CD4-positive, alpha-beta T cell (primary cell): ENCODE measurements around the gene CEPT1. TPM values are rescaled to one million over a fixed set of nuclear protein-coding genes. Genes with fewer than 3 reads are reported as not detected.

Source experiments
- ATAC-seq: fragments of 200-7000 bp; cut with Tn5 transposase; one replicate; pipeline ENCODE4 v1.10.0; 2022; ENCODE audit warnings: mild to moderate bottlenecking; ENCODE audit not compliant: poor library complexity
- CTCF ChIA-PET: fragments of 350-600 bp; sonication (Branson Sonifier 250); formaldehyde crosslinking; loops from one replicate; lab custom pipeline; 2021; ENCODE audit warnings: antibody characterized with exemption, inconsistent platforms; lab: Charles Lee
- POLR2A ChIA-PET: fragments of 350-600 bp; sonication (Branson Sonifier 250); formaldehyde crosslinking; loops from one replicate; lab custom pipeline; 2021; ENCODE audit warnings: antibody characterized with exemption, inconsistent platforms; lab: Charles Lee
- DNase-seq, 14 experiments: peaks; one replicate each; pipeline ENCODE4 v3.0.0-alpha.2; 2013 to 2020; ENCODE audit warnings: mixed read lengths in 2 of 14
- H3K27ac ChIP-seq, 2 donors: one replicate each; pipeline versions ENCODE4 v1.5.1 to v1.7.0; 2013; ENCODE audit warnings: low read length in 2 of 2, low read depth in 1 of 2, mild to moderate bottlenecking in 1 of 2
- H3K27me3 ChIP-seq, 2 experiments: 1 replicate in 1 of 2; 2 replicates in 1 of 2; pipeline versions ENCODE4 v1.6.1 to v1.7.0; 2013; ENCODE audit warnings: low read length in 2 of 2, control low read depth in 1 of 2, mild to moderate bottlenecking in 1 of 2, moderate library complexity in 1 of 2; ENCODE audit not compliant: insufficient read depth in 2 of 2, control insufficient read depth in 1 of 2
- H3K36me3 ChIP-seq: one replicate; pipeline ENCODE4 v1.6.1; 2013; ENCODE audit warnings: low read length, control low read depth; ENCODE audit not compliant: insufficient read depth
- H3K4me1 ChIP-seq: one replicate; pipeline ENCODE4 v1.6.1; 2013; ENCODE audit warnings: low read length, control low read depth; ENCODE audit not compliant: insufficient read depth
- H3K4me3 ChIP-seq: one replicate; pipeline ENCODE4 v1.5.1; 2013; ENCODE audit warnings: mild to moderate bottlenecking, low read length, moderate library complexity
- H3K9me3 ChIP-seq, 2 experiments: 1 replicate in 1 of 2; 2 replicates in 1 of 2; pipeline versions ENCODE4 v1.6.1 to v1.7.0; 2013; ENCODE audit warnings: low read length in 2 of 2, mild to moderate bottlenecking in 2 of 2, control low read depth in 1 of 2, moderate library complexity in 1 of 2; ENCODE audit not compliant: control insufficient read depth in 1 of 2, insufficient read depth in 1 of 2
- H3K27ac Mint-ChIP-seq: one replicate; pipeline ENCODE4 v1.8.0; 2020; ENCODE audit warnings: mixed read lengths
- H3K27me3 Mint-ChIP-seq: one replicate; pipeline ENCODE4 v1.8.0; 2021; ENCODE audit warnings: mixed read lengths
- H3K36me3 Mint-ChIP-seq: one replicate; pipeline ENCODE4 v1.8.0; 2021; ENCODE audit warnings: low read depth, mixed read lengths
- H3K4me1 Mint-ChIP-seq: one replicate; pipeline ENCODE4 v1.8.0; 2021; ENCODE audit warnings: low read depth, mixed read lengths
- H3K4me3 Mint-ChIP-seq: one replicate; pipeline ENCODE4 v1.8.0; 2020; ENCODE audit warnings: mild to moderate bottlenecking, mixed read lengths
- H3K9me3 Mint-ChIP-seq: one replicate; pipeline ENCODE4 v1.8.0; 2020; ENCODE audit warnings: mixed read lengths
- CTCF ChIP-seq: fragments of 200-600 bp; IDR thresholded peaks from one replicate; pipeline ENCODE4 v1.8.0; 2022; ENCODE audit warnings: antibody characterized with exemption, mild to moderate bottlenecking
- intact Hi-C, 2 experiments: fragments of 100-400 bp; cut with DNase I in 1 of 2; cut with micrococcal nuclease in 1 of 2; formaldehyde crosslinking; loops; one replicate each; pipeline versions ENCODE4 v1.15.1 to v1.9.0; 2023 to 2025; cut with DNase I, micrococcal nuclease
- total RNA-seq, 174 experiments: library from RNA in 2 of 174; stranded (reverse) in 2 of 174; gene quantifications; one replicate each; pipeline ENCODE4 v1.2.3 and lab custom pipeline; 2021 to 2026

CEPT1 gene
- total RNA-seq, 2 experiments from 2014 or later = 25.0 to 27.2 TPM

DNA sequence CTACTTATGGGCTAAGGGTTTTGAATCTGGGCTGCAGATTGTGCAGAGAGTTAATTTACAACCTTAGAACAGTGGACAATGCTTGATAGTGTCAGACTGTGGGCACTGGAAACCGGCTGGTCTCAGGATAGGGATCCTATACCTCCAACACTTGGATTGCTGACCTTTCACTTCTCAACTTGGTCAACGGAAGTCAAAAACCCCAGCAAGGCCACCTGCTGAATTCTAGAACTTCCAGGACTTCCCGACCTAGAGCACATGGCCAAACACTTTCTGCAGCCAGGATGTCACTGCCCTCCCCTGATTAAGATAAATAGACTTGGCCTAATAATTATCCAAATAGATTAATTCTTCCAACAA lies 60.8 kb downstream of the CEPT1 start:
- H3K4me3 ChIP-seq = peak overlapping the region; percentile 79
- Mint-ChIP-seq H3K27ac (peak overlapping the region; percentile 90), H3K36me3 (peaks cover 63% of the 10 kb centered on the region), H3K27me3 (no peaks in the 10 kb centered on the region), H3K9me3 (no peaks in the 10 kb centered on the region), H3K4me1 (peaks cover 81% of the 10 kb centered on the region), H3K4me3 (peak overlapping the region; percentile 99)
- H3K9me3 ChIP-seq = no peaks in the 10 kb centered on the region
- DNase-seq = no peak
- peaks cover 34% of the 10 kb centered on the region for H3K36me3 ChIP-seq
- ATAC-seq = no peak
- POLR2A ChIA-PET = interaction anchor here (1.0 to 15.0 kb wide), 6 partner anchors 9 to 61 kb away, joined by 3 to 756 read pairs (median 10); partner anchors contain the start of genes CEPT1, CHI3L2 and DRAM2
- TF ChIP-seq CTCF = no peak
- intact Hi-C loops = loop anchor here (1.0 to 10.0 kb wide), 3 partner anchors 16 to 576 kb away; no protein-coding TSS in a partner anchor
- H3K4me1 ChIP-seq = peaks cover 79% of the 10 kb centered on the region
- peak overlapping the region; percentile 70 to 97 for H3K27ac ChIP-seq
- CTCF ChIA-PET = interaction anchor here (1.5 to 8.1 kb wide), 2 partner anchors 18 to 133 kb away, joined by 3 to 135 read pairs; no protein-coding TSS in a partner anchor
- no peaks in the 10 kb centered on the region for H3K27me3 ChIP-seq

DNA sequence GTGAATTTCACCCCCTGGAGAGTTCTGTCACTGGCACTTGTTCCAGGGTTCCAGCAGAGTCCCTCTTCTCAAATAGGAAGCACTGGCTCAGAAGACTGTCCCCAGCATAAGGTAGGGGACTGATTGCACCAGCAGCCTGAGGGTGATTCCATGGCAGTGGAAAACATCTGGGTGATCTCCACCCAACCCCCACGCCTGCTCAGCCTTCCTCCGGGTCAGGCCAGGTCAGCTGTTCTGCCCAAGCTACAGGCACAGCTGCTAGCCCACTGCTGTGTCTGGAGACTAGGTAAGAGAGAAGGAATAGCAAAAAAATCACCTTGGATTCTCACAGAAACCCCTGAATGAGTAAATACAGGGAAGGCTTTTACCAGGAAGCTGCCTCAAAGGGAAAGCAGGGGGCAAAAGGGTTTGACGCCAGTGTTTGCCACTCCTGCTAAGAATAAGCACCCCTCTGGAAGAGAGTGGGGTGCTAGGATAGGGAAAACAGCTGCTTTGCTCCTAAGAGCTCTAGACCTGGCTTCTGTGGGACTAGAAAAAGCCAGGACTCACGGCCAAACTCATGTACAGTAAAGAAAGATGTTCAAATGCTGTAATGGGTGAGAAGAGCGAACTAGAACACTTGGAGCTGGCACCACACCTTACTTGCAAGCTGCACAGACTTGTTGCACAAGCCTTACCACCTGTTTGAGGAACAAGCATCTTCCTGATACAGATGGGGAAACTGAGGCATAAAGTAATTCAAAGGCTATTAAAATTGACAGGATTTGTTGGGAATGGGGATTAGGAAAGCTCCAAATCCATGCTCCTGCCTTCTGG lies 61.5 kb downstream of the CEPT1 start:
- DNase-seq = peak in 1 of 14 experiments; percentile 32
- H3K27ac ChIP-seq = peak overlapping the region; percentile 70 to 97
- intact Hi-C loops = loop anchor here in 1 of 2 experiments (2.0 to 10.0 kb wide), 3 partner anchors 21 to 577 kb away; no protein-coding TSS in a partner anchor
- peaks cover 81% of the 10 kb centered on the region for H3K4me1 Mint-ChIP-seq
- peak overlapping the region; percentile 99 for H3K4me3 Mint-ChIP-seq
- peak overlapping the region; percentile 90 for H3K27ac Mint-ChIP-seq
- ATAC-seq = no peak
- H3K27me3 Mint-ChIP-seq = no peaks in the 10 kb centered on the region
- H3K4me1 ChIP-seq = peaks cover 72% of the 10 kb centered on the region
- H3K9me3 ChIP-seq = no peaks in the 10 kb centered on the region
- no peak for TF ChIP-seq CTCF
- peaks cover 27% of the 10 kb centered on the region for H3K36me3 ChIP-seq
- H3K36me3 Mint-ChIP-seq = peaks cover 56% of the 10 kb centered on the region
- POLR2A ChIA-PET = interaction anchor here (1.0 to 15.0 kb wide), 8 partner anchors 8 to 270 kb away, joined by 3 to 756 read pairs (median 7); partner anchors contain the start of genes CEPT1, CHI3L2 and DRAM2
- peak overlapping the region; percentile 79 for H3K4me3 ChIP-seq
- H3K27me3 ChIP-seq = no peaks in the 10 kb centered on the region
- H3K9me3 Mint-ChIP-seq = no peaks in the 10 kb centered on the region
- CTCF ChIA-PET = interaction anchor here (0.6 to 8.1 kb wide), 3 partner anchors 17 to 522 kb away, joined by 3 to 135 read pairs (median 3); no protein-coding TSS in a partner anchor

GRCh38 chr1:111202366-111202706 lies 62.3 kb downstream of the CEPT1 start:
- no peaks in the 10 kb centered on the region for H3K9me3 ChIP-seq
- intact Hi-C loops = loop anchor here in 1 of 2 experiments (2.0 to 10.0 kb wide), 3 partner anchors 20 to 578 kb away; no protein-coding TSS in a partner anchor
- peaks cover 19% of the 10 kb centered on the region for H3K36me3 ChIP-seq
- no peak for TF ChIP-seq CTCF
- no peaks in the 10 kb centered on the region for H3K27me3 ChIP-seq
- ATAC-seq (no peak), DNase-seq (no peak)
- H3K27ac ChIP-seq = peak overlapping the region; percentile 70 to 97
- Mint-ChIP-seq H3K4me3 (peak overlapping the region; percentile 99), H3K9me3 (no peaks in the 10 kb centered on the region), H3K36me3 (peaks cover 48% of the 10 kb centered on the region), H3K27me3 (no peaks in the 10 kb centered on the region), H3K27ac (peak overlapping the region; percentile 90), H3K4me1 (peaks cover 80% of the 10 kb centered on the region)
- CTCF ChIA-PET = interaction anchor here (0.6 to 8.1 kb wide), 2 partner anchors 16 to 523 kb away, joined by 3 to 135 read pairs; no protein-coding TSS in a partner anchor
- peak overlapping the region; percentile 79 for H3K4me3 ChIP-seq
- H3K4me1 ChIP-seq = peaks cover 64% of the 10 kb centered on the region
- POLR2A ChIA-PET = interaction anchor here (1.0 to 15.0 kb wide), 7 partner anchors 9 to 269 kb away, joined by 3 to 756 read pairs (median 10); partner anchors contain the start of genes CEPT1, CHI3L2 and DRAM2
